A549 (cell line): ENCODE data around the gene TMEM82. TPM values are rescaled to one million over a fixed set of nuclear protein-coding genes. Genes with fewer than 3 reads are reported as not detected.
A peak's percentile ranks its signal among the peaks of the same experiment; 100 is the strongest.

Source experiments
- ATAC-seq, 2 experiments: fragments of 200-7000 bp in 1 of 2; fragments of >200 bp in 1 of 2; cut with Nextera tagmentation in 1 of 2; cut with Tn5 transposase in 1 of 2; 3 replicates each; pipeline versions ENCODE4 v1.8.0 to v1.9.1; 2018 to 2020; ENCODE audit warnings: mild to moderate bottlenecking in 1 of 2, moderate library complexity in 1 of 2
- CTCF ChIA-PET: fragments of 300-600 bp; sonication (Branson Sonifier 250); formaldehyde crosslinking; extraction: SDS; loops from one replicate; lab custom pipeline; 2021; ENCODE audit warnings: antibody characterized with exemption, inconsistent platforms; lab: Yijun Ruan, JAX
- POLR2A ChIA-PET: fragments of 350-600 bp; formaldehyde crosslinking; extraction: SDS; loops from one replicate; lab custom pipeline; 2021; ENCODE audit warnings: antibody characterized with exemption, inconsistent platforms; lab: Yijun Ruan, JAX
- DNase-seq, 2 experiments: peaks; one replicate each; pipeline versions ENCODE4 v3.0.0 to v3.0.0-alpha.2; 2011 to 2016; ENCODE audit warnings: low read depth in 1 of 2, low spot score in 1 of 2
- FAIRE-seq: peaks from 2 replicates; lab custom pipeline; 2011; peaks lifted over from hg19 to GRCh38; lab: Jason Lieb, UNC
- H3K27ac ChIP-seq, 2 experiments: fragments of >200 bp; sonication (Bioruptor Twin); formaldehyde crosslinking; 3 replicates each; pipeline ENCODE4 v1.5.1; 2016 to 2017
- H3K4me1 ChIP-seq: fragments of >200 bp; sonication (Bioruptor Twin); formaldehyde crosslinking; 3 replicates; pipeline ENCODE4 v1.6.1; 2016
- H3K4me2 ChIP-seq: fragments of >200 bp; sonication (Bioruptor Twin); formaldehyde crosslinking; 3 replicates; pipeline ENCODE4 v1.6.1; 2016
- H3K4me3 ChIP-seq: fragments of >200 bp; sonication (Bioruptor Twin); formaldehyde crosslinking; 3 replicates; pipeline ENCODE4 v1.5.1; 2016
- H3K9me3 ChIP-seq: fragments of >200 bp; sonication (Bioruptor Twin); formaldehyde crosslinking; 3 replicates; pipeline ENCODE4 v1.6.1; 2016
- ATOH8 ChIP-seq: fragments of 250-450 bp; sonication (Bioruptor Pico); IDR thresholded peaks from 2 replicates; pipeline ENCODE4 v1.5.0; 2020; ENCODE audit warnings: low read depth, mild to moderate bottlenecking, moderate library complexity
- BCL3 ChIP-seq: fragments of >200 bp; sonication (Bioruptor Twin); formaldehyde crosslinking; IDR thresholded peaks from 3 replicates; pipeline ENCODE4 v1.6.1; 2016
- CBX8 ChIP-seq: fragments of 200-600 bp; sonication (generic); IDR thresholded peaks from 2 replicates; pipeline ENCODE4 v1.6.1; 2016
- CEBPB ChIP-seq, 2 experiments: fragments of >200 bp in 1 of 2; sonication (Bioruptor Twin) in 1 of 2; formaldehyde crosslinking in 1 of 2; IDR thresholded peaks; 2 replicates each; pipeline ENCODE4 v1.6.1; 2012 to 2016
- CHD4 ChIP-seq: fragments of 200-600 bp; sonication (generic); IDR thresholded peaks from 2 replicates; pipeline ENCODE4 v1.6.1; 2016; ENCODE audit warnings: antibody characterized with exemption, mild to moderate bottlenecking, borderline replicate concordance
- CTCF ChIP-seq: fragments of >200 bp; sonication (Bioruptor Twin); formaldehyde crosslinking; IDR thresholded peaks from 3 replicates; pipeline ENCODE4 v1.5.1; 2016
- EHMT2 ChIP-seq: fragments of 200-600 bp; sonication (generic); IDR thresholded peaks from 2 replicates; pipeline ENCODE4 v1.6.1; 2016; ENCODE audit warnings: antibody characterized with exemption, low read depth, mild to moderate bottlenecking, moderate library complexity
- ESRRA ChIP-seq: fragments of 150-350 bp; IDR thresholded peaks from 2 replicates; pipeline ENCODE4 v1.6.1; 2014; ENCODE audit warnings: mild to moderate bottlenecking, low read length, borderline replicate concordance
- FOSL2 ChIP-seq, 2 experiments: fragments of 450-650 bp in 1 of 2; fragments of >200 bp in 1 of 2; sonication (Bioruptor Twin) in 1 of 2; formaldehyde crosslinking; IDR thresholded peaks; 2 replicates each; pipeline versions ENCODE4 v1.5.0 to v1.6.1; 2016 to 2020; ENCODE audit warnings: mild to moderate bottlenecking in 1 of 2, moderate library complexity in 1 of 2
- FOXS1 ChIP-seq: fragments of 250-450 bp; sonication (Bioruptor Pico); IDR thresholded peaks from 2 replicates; pipeline ENCODE4 v1.5.0; 2020; ENCODE audit warnings: mild to moderate bottlenecking, moderate library complexity
- HDAC2 ChIP-seq: fragments of 200-600 bp; sonication (generic); IDR thresholded peaks from 2 replicates; pipeline ENCODE4 v1.6.1; 2016
- HMGXB4 ChIP-seq: fragments of 250-450 bp; sonication (Bioruptor Pico); IDR thresholded peaks from 2 replicates; pipeline ENCODE4 v1.5.0; 2021; ENCODE audit warnings: mild to moderate bottlenecking, moderate library complexity, borderline replicate concordance
- HOXA7 ChIP-seq: fragments of 250-450 bp; sonication (Bioruptor Pico); IDR thresholded peaks from 2 replicates; pipeline ENCODE4 v1.5.0; 2020; ENCODE audit warnings: mild to moderate bottlenecking, moderate library complexity
- JUNB ChIP-seq: fragments of >200 bp; sonication (Bioruptor Twin); formaldehyde crosslinking; IDR thresholded peaks from 2 replicates; pipeline ENCODE4 v1.6.1; 2016
- KDM1A ChIP-seq: fragments of 200-600 bp; sonication (generic); IDR thresholded peaks from 2 replicates; pipeline ENCODE4 v1.6.1; 2016; ENCODE audit warnings: low read depth, mild to moderate bottlenecking
- KDM5A ChIP-seq: fragments of 200-600 bp; sonication (generic); IDR thresholded peaks from 2 replicates; pipeline ENCODE4 v1.6.1; 2016; ENCODE audit warnings: antibody characterized with exemption, mild to moderate bottlenecking
- MAX ChIP-seq: IDR thresholded peaks from 2 replicates; pipeline ENCODE4 v1.6.1; 2012
- NFE2L2 ChIP-seq: fragments of 150-350 bp; conservative IDR thresholded peaks from 2 replicates; pipeline ENCODE4 v1.6.1; 2014; ENCODE audit warnings: low read length
- PBX3 ChIP-seq: IDR thresholded peaks from 2 replicates; pipeline ENCODE4 v1.6.1; 2012
- POLR2AphosphoS2 ChIP-seq: conservative IDR thresholded peaks from 2 replicates; pipeline ENCODE4 v1.6.1; 2012; ENCODE audit warnings: low read length, improper control_type of control experiment, inconsistent platforms
- RARB ChIP-seq: fragments of 250-450 bp; sonication (Bioruptor Pico); IDR thresholded peaks from 2 replicates; pipeline ENCODE4 v1.8.0; 2021; ENCODE audit warnings: mild to moderate bottlenecking, moderate library complexity
- RNF2 ChIP-seq: fragments of 200-600 bp; sonication (generic); IDR thresholded peaks from 2 replicates; pipeline ENCODE4 v1.6.1; 2016; ENCODE audit warnings: low read depth, mild to moderate bottlenecking, antibody characterized with exemption, moderate library complexity, borderline replicate concordance
- SMC3 ChIP-seq: fragments of >200 bp; sonication (Bioruptor Twin); formaldehyde crosslinking; IDR thresholded peaks from 3 replicates; pipeline ENCODE4 v1.6.1; 2018; ENCODE audit warnings: inconsistent platforms
- SREBF2 ChIP-seq: fragments of 450-650 bp; IDR thresholded peaks from 2 replicates; pipeline ENCODE4 v1.6.1; 2014; ENCODE audit warnings: mild to moderate bottlenecking, moderate library complexity
- ZC3H11A ChIP-seq: fragments of 450-650 bp; IDR thresholded peaks from 2 replicates; pipeline ENCODE4 v1.6.1; 2014; ENCODE audit warnings: antibody characterized with exemption, mild to moderate bottlenecking
- ZNF302 ChIP-seq: fragments of 250-450 bp; sonication (Bioruptor Pico); IDR thresholded peaks from 2 replicates; pipeline ENCODE4 v1.9.0; 2021; ENCODE audit warnings: inconsistent platforms, mild to moderate bottlenecking, moderate library complexity
- ZSCAN20 ChIP-seq: fragments of 250-450 bp; sonication (Bioruptor Pico); IDR thresholded peaks from 2 replicates; pipeline ENCODE4 v1.8.0; 2022; ENCODE audit warnings: mild to moderate bottlenecking, moderate library complexity
- WGBS: methylation state at CpG from one replicate; pipeline ENCODE4 v1.1.6; 2017; ENCODE audit errors: missing lambda C conversion rate; 5-methylcytosine and 5-hydroxymethylcytosine counted together
- polyA plus RNA-seq, 4 experiments: library from polyadenylated mRNA; depleted of rRNA in 3 of 4; stranded (reverse); fragments of >200 nt; fragmentation: RNase III in 1 of 4; extraction: RNeasy Plus Mini Kit Qiagen cat#74134 plus additional on column Dnase treatment in 1 of 4; gene quantifications; 2 replicates in 3 of 4; 3 replicates in 1 of 4; pipeline ENCODE4 v1.2.3, GENCODE V29; 2011 to 2017

Gene TMEM82
- polyA plus RNA-seq, 2 of the 4 experiments (the other 2 are of a cell fraction) = not detected

GRCh38 chr1:15771836-15772515, 29.7 kb downstream of the TMEM82 start:
- ChIA-PET POLR2A (no interaction called here), CTCF (interaction anchor here (0.8 to 1.0 kb wide), 2 partner anchors 9 to 31 kb away, joined by 3 read pairs; no protein-coding TSS in a partner anchor)
- FAIRE-seq = no peak

GRCh38 chr1:15775706-15776105, 33.4 kb downstream of the TMEM82 start:
- ATAC-seq (no peak), DNase-seq (no peak), FAIRE-seq (no peak)
- H3K4me2 ChIP-seq = no peak overlapping the region
- H3K9me3 ChIP-seq = no peaks in the 10 kb centered on the region
- H3K27ac ChIP-seq = peak overlapping the region in 1 of 2 experiments; percentile 52; a peak in 3 of 6 replicates
- ChIA-PET CTCF (interaction anchor here (0.6 to 1.9 kb wide), 3 partner anchors 24 to 130 kb away, joined by 3 to 7 read pairs (median 3); no protein-coding TSS in a partner anchor), POLR2A (interaction anchor here (0.6 to 0.9 kb wide), 2 partner anchors 19 to 23 kb away, joined by 3 read pairs; no protein-coding TSS in a partner anchor)
- no peak overlapping the region for H3K4me3 ChIP-seq
- H3K4me1 ChIP-seq = peaks cover 27% of the 10 kb centered on the region
- 89% methylated on average over 2 of the region's 2 CpGs for WGBS
- TF ChIP-seq POLR2AphosphoS2 = no peak
- TF ChIP-seq ESRRA = no peak
- TF ChIP-seq NFE2L2 = no peak
- no peak for TF ChIP-seq CEBPB (IDR thresholded peaks at IDR 0.05)
- no peak for TF ChIP-seq CBX8
- no peak for TF ChIP-seq HMGXB4 (CRISPR knock-in tag)
- TF ChIP-seq FOXS1 (CRISPR knock-in tag) = no peak
- TF ChIP-seq RARB (CRISPR knock-in tag) = no peak
- no peak for TF ChIP-seq EHMT2
- TF ChIP-seq ZC3H11A = no peak
- TF ChIP-seq ZSCAN20 (CRISPR knock-in tag) = no peak
- no peak for TF ChIP-seq ZNF302

More at GRCh38 chr1:15771836-15772515, 29.7 kb downstream of the TMEM82 start:
- peak; percentile 25 to 35; a peak in 4 of 6 replicates for ATAC-seq
- H3K4me3 ChIP-seq = no peak overlapping the region
- peak overlapping the region in 1 of 2 experiments; percentile 52; a peak in 2 of 6 replicates for H3K27ac ChIP-seq
- no peak for DNase-seq
- H3K4me1 ChIP-seq = peaks cover 9% of the 10 kb centered on the region; the same call in 2 of the 3 replicates
- no peaks in the 10 kb centered on the region for H3K9me3 ChIP-seq
- TF ChIP-seq SREBF2 (no peak), CBX8 (no peak), CHD4 (no peak), BCL3 (no peak), CTCF (no peak), KDM1A (no peak), SMC3 (no peak), FOSL2 (IDR thresholded peaks at IDR 0.05) (no peak), FOSL2 (CRISPR knock-in tag; IDR thresholded peaks at IDR 0.05) (no peak), KDM5A (no peak), HDAC2 (no peak), RNF2 (no peak), ZC3H11A (no peak), HOXA7 (CRISPR knock-in tag) (no peak), PBX3 (no peak), MAX (no peak), ATOH8 (CRISPR knock-in tag) (no peak), JUNB (no peak)
- WGBS = 55% methylated on average over 4 of the region's 6 CpGs
- no peak overlapping the region for H3K4me2 ChIP-seq
